H1 (cell line): ENCODE results near the gene GPC3. TPM values are rescaled to one million over a fixed set of nuclear protein-coding genes. Genes with fewer than 3 reads are reported as not detected.

Source experiments
- BCL11A ChIP-seq, 2 experiments: IDR thresholded peaks; one replicate each; pipeline ENCODE4 v1.6.1; 2011; ENCODE audit warnings: low read depth in 2 of 2, low read length in 2 of 2, mild to moderate bottlenecking in 2 of 2
- polyA plus RNA-seq, 7 experiments: library from polyadenylated mRNA; depleted of rRNA in 3 of 7; stranded (reverse) in 5 of 7; unstranded in 2 of 7; fragments of >200 nt in 5 of 7; fragments of 200-250 nt in 2 of 7; gene quantifications; 1 replicate in 5 of 7; 2 replicates in 1 of 7; 4 replicates in 1 of 7; pipeline versions ENCODE4 v1.2.1 to v1.2.3, GENCODE V29; 2011 to 2013; ENCODE audit warnings: missing spikeins in 2 of 7, mixed read lengths in 2 of 7
- total RNA-seq: library from RNA; stranded (reverse); fragmentation: NEBNext Ultra II Directional; extraction: Animal tissue kit (Norgen Biotek cat#: 25700); gene quantifications from 2 replicates; pipeline ENCODE4 v1.2.1, GENCODE V29; 2021
- TF ChIP-seq, protein P1 (sequence below): fragments of 300-600 bp; sonication (generic); IDR thresholded peaks from 2 replicates; pipeline ENCODE4 v1.7.1; 2012; ENCODE audit warnings: low read length, moderate library complexity, mild to moderate bottlenecking, inconsistent platforms; ENCODE audit not compliant: insufficient replicate concordance

GPC3 gene
- total and polyA plus RNA-seq, 2 of the 8 experiments (the other 6 are each of a cell fraction or from before 2014, with no cell fraction given), result 64.8 to 71.9 TPM

DNA sequence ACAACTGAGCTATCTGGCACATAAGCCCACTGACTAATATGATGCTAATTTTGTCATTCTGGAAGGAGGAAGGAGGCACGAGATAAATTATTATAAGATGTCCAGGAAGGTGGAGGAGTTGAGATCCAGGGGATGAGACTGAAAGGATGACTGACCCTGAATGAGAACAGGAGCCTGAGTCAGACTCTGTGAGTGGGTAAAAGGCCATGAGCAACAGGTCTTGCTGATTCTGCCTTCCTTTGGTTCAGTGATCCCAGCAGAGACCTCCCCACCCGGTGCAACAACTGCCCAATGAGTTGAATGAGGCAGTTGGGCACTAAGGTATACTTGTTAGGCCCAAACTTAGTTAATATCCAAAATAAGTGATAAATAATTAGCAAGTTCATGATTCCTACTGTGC lies 332.0 kb downstream of the GPC3 start (continued):
- TF ChIP-seq, protein P1, sequence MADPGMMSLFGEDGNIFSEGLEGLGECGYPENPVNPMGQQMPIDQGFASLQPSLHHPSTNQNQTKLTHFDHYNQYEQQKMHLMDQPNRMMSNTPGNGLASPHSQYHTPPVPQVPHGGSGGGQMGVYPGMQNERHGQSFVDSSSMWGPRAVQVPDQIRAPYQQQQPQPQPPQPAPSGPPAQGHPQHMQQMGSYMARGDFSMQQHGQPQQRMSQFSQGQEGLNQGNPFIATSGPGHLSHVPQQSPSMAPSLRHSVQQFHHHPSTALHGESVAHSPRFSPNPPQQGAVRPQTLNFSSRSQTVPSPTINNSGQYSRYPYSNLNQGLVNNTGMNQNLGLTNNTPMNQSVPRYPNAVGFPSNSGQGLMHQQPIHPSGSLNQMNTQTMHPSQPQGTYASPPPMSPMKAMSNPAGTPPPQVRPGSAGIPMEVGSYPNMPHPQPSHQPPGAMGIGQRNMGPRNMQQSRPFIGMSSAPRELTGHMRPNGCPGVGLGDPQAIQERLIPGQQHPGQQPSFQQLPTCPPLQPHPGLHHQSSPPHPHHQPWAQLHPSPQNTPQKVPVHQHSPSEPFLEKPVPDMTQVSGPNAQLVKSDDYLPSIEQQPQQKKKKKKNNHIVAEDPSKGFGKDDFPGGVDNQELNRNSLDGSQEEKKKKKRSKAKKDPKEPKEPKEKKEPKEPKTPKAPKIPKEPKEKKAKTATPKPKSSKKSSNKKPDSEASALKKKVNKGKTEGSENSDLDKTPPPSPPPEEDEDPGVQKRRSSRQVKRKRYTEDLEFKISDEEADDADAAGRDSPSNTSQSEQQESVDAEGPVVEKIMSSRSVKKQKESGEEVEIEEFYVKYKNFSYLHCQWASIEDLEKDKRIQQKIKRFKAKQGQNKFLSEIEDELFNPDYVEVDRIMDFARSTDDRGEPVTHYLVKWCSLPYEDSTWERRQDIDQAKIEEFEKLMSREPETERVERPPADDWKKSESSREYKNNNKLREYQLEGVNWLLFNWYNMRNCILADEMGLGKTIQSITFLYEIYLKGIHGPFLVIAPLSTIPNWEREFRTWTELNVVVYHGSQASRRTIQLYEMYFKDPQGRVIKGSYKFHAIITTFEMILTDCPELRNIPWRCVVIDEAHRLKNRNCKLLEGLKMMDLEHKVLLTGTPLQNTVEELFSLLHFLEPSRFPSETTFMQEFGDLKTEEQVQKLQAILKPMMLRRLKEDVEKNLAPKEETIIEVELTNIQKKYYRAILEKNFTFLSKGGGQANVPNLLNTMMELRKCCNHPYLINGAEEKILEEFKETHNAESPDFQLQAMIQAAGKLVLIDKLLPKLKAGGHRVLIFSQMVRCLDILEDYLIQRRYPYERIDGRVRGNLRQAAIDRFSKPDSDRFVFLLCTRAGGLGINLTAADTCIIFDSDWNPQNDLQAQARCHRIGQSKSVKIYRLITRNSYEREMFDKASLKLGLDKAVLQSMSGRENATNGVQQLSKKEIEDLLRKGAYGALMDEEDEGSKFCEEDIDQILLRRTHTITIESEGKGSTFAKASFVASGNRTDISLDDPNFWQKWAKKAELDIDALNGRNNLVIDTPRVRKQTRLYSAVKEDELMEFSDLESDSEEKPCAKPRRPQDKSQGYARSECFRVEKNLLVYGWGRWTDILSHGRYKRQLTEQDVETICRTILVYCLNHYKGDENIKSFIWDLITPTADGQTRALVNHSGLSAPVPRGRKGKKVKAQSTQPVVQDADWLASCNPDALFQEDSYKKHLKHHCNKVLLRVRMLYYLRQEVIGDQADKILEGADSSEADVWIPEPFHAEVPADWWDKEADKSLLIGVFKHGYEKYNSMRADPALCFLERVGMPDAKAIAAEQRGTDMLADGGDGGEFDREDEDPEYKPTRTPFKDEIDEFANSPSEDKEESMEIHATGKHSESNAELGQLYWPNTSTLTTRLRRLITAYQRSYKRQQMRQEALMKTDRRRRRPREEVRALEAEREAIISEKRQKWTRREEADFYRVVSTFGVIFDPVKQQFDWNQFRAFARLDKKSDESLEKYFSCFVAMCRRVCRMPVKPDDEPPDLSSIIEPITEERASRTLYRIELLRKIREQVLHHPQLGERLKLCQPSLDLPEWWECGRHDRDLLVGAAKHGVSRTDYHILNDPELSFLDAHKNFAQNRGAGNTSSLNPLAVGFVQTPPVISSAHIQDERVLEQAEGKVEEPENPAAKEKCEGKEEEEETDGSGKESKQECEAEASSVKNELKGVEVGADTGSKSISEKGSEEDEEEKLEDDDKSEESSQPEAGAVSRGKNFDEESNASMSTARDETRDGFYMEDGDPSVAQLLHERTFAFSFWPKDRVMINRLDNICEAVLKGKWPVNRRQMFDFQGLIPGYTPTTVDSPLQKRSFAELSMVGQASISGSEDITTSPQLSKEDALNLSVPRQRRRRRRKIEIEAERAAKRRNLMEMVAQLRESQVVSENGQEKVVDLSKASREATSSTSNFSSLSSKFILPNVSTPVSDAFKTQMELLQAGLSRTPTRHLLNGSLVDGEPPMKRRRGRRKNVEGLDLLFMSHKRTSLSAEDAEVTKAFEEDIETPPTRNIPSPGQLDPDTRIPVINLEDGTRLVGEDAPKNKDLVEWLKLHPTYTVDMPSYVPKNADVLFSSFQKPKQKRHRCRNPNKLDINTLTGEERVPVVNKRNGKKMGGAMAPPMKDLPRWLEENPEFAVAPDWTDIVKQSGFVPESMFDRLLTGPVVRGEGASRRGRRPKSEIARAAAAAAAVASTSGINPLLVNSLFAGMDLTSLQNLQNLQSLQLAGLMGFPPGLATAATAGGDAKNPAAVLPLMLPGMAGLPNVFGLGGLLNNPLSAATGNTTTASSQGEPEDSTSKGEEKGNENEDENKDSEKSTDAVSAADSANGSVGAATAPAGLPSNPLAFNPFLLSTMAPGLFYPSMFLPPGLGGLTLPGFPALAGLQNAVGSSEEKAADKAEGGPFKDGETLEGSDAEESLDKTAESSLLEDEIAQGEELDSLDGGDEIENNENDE, result no peak
- TF ChIP-seq BCL11A (IDR thresholded peaks at IDR 0.05; ENCODE audit: low read depth in 2 of 2, low read length in 2 of 2), result no peak
